DND-41 (cell line): ENCODE data around the gene BAHCC1.

Experiments
- ATAC-seq: fragments of 200-7000 bp; cut with Tn5 transposase; 3 replicates; pipeline ENCODE4 v1.9.1; 2021; ENCODE audit warnings: low read depth; ENCODE audit not compliant: insufficient read depth
- DNase-seq: peaks from one replicate; pipeline ENCODE4 v3.0.0-alpha.2; 2020
- H2AFZ ChIP-seq: 2 replicates; pipeline ENCODE4 v1.6.0; 2012; ENCODE audit warnings: low read depth, low read length
- H3K27ac ChIP-seq: 2 replicates; pipeline ENCODE4 v1.5.1; 2012; ENCODE audit warnings: low read length, inconsistent platforms
- H3K27me3 ChIP-seq: fragments of 200-600 bp; sonication (generic); 2 replicates; pipeline ENCODE4 v1.6.0; 2012; ENCODE audit warnings: low read length, mild to moderate bottlenecking, inconsistent platforms; ENCODE audit not compliant: insufficient read depth, poor library complexity
- H3K36me3 ChIP-seq: 2 replicates; pipeline ENCODE4 v1.5.1; 2012; ENCODE audit warnings: low read length, inconsistent platforms; ENCODE audit not compliant: insufficient read depth
- H3K4me1 ChIP-seq: 2 replicates; pipeline ENCODE4 v1.5.1; 2012; ENCODE audit warnings: mild to moderate bottlenecking, low read length; ENCODE audit not compliant: insufficient read depth
- H3K4me2 ChIP-seq: 2 replicates; pipeline ENCODE4 v1.6.0; 2012; ENCODE audit warnings: mild to moderate bottlenecking, moderate library complexity, low read length, inconsistent platforms; ENCODE audit not compliant: insufficient read depth
- H3K4me3 ChIP-seq, 2 experiments: fragments of 200-600 bp in 1 of 2; shearing (Covaris generic) in 1 of 2; 2 replicates each; pipeline ENCODE4 v1.5.1; 2012 to 2016; ENCODE audit warnings: inconsistent platforms in 2 of 2, low read length in 2 of 2, mild to moderate bottlenecking in 2 of 2, low read depth in 1 of 2, moderate library complexity in 1 of 2
- H3K79me2 ChIP-seq: 2 replicates; pipeline ENCODE4 v1.6.0; 2012; ENCODE audit warnings: low read length, inconsistent platforms; ENCODE audit not compliant: insufficient read depth
- H3K9ac ChIP-seq: 2 replicates; pipeline ENCODE4 v1.6.0; 2012; ENCODE audit warnings: low read depth, mild to moderate bottlenecking, inconsistent platforms, low read length, moderate library complexity
- H3K9me3 ChIP-seq: 2 replicates; pipeline ENCODE4 v1.5.1; 2012; ENCODE audit warnings: low read length, moderate library complexity, mild to moderate bottlenecking, inconsistent platforms; ENCODE audit not compliant: insufficient read depth, severe bottlenecking
- H4K20me1 ChIP-seq: 2 replicates; pipeline ENCODE4 v1.6.0; 2012; ENCODE audit warnings: low read length; ENCODE audit not compliant: insufficient read depth
- CTCF ChIP-seq: IDR thresholded peaks from 2 replicates; pipeline ENCODE4 v1.5.1; 2012; ENCODE audit warnings: borderline replicate concordance, low read length, moderate library complexity, mild to moderate bottlenecking; ENCODE audit not compliant: poor library complexity, severe bottlenecking; ENCODE audit errors: extremely low read depth
- EZH2 ChIP-seq: IDR thresholded peaks from 3 replicates; pipeline ENCODE4 v1.6.1; 2012; ENCODE audit warnings: borderline replicate concordance, low read depth, mild to moderate bottlenecking, moderate library complexity, low read length, inconsistent platforms; ENCODE audit not compliant: severe bottlenecking

Gene BAHCC1

GRCh38 chr17:81431545-81432482 is 36.6 kb downstream of the BAHCC1 start:
- Histone ChIP-seq H3K27ac (no peak overlapping the region; the same call in 1 of the 2 replicates), H3K27me3 (no peaks in the 10 kb centered on the region), H3K9ac (no peak overlapping the region), H3K9me3 (peaks cover under 1% of the 10 kb centered on the region), H3K4me3 (no peak overlapping the region), H3K79me2 (0 out of 2 replicates have a peak, but pooled peaks cover 2% of the 10 kb centered on the region), H3K4me2 (no peak overlapping the region), H3K36me3 (no peaks in the 10 kb centered on the region), H4K20me1 (peaks cover 15% of the 10 kb centered on the region), H2AFZ (no peak overlapping the region), H3K4me1 (peaks cover 36% of the 10 kb centered on the region)
- ATAC-seq = no peak
- no peak for DNase-seq
- TF ChIP-seq EZH2 = no peak
- no peak for TF ChIP-seq CTCF

GRCh38 chr17:81432941-81433340 is 37.7 kb downstream of the BAHCC1 start:
- H4K20me1 ChIP-seq = peaks cover 15% of the 10 kb centered on the region
- H3K4me1 ChIP-seq = peaks cover 25% of the 10 kb centered on the region
- no peak overlapping the region for H3K27ac ChIP-seq
- ATAC-seq (no peak), DNase-seq (no peak)
- no peak overlapping the region for H3K4me2 ChIP-seq
- H3K36me3 ChIP-seq = no peaks in the 10 kb centered on the region
- no peaks in the 10 kb centered on the region for H3K9me3 ChIP-seq
- H2AFZ ChIP-seq = no peak overlapping the region
- no peaks in the 10 kb centered on the region for H3K27me3 ChIP-seq
- 0 out of 2 replicates have a peak, but pooled peaks cover 2% of the 10 kb centered on the region for H3K79me2 ChIP-seq
- H3K9ac ChIP-seq = no peak overlapping the region
- no peak overlapping the region for H3K4me3 ChIP-seq
- no peak for TF ChIP-seq EZH2
- TF ChIP-seq CTCF = no peak

GRCh38 chr17:81433656-81434055 is 38.4 kb downstream of the BAHCC1 start:
- no peak overlapping the region for H2AFZ ChIP-seq
- H3K4me1 ChIP-seq = peaks cover 17% of the 10 kb centered on the region
- H3K27me3 ChIP-seq = no peaks in the 10 kb centered on the region
- no peak overlapping the region for H3K4me2 ChIP-seq
- DNase-seq (no peak), ATAC-seq (no peak)
- no peak overlapping the region for H3K9ac ChIP-seq
- TF ChIP-seq EZH2 = no peak
- no peak for TF ChIP-seq CTCF
- peaks cover 15% of the 10 kb centered on the region for H4K20me1 ChIP-seq
- 0 out of 2 replicates have a peak, but pooled peaks cover 2% of the 10 kb centered on the region for H3K79me2 ChIP-seq
- no peak overlapping the region for H3K4me3 ChIP-seq
- no peaks in the 10 kb centered on the region for H3K36me3 ChIP-seq
- no peaks in the 10 kb centered on the region for H3K9me3 ChIP-seq
- no peak overlapping the region for H3K27ac ChIP-seq
